C4-2B (cell line): Measurements from ENCODE around the gene ROS1.

Experiments
- CTCF ChIP-seq: fragments of 450-650 bp; conservative IDR thresholded peaks from 2 replicates; pipeline ENCODE4 v1.5.1; 2017; ENCODE audit warnings: mild to moderate bottlenecking
- ZFX ChIP-seq: fragments of 450-650 bp; IDR thresholded peaks from 2 replicates; pipeline ENCODE4 v1.6.1; 2017

- TF ChIP-seq CTCF: no peak
- no peak for TF ChIP-seq ZFX
Measured at GRCh38 chr6:117384659-117385058, 41.1 kb downstream of the ROS1 start.
